Transverse colon (tissue), 4 donors: Measurements from ENCODE around the gene DHTKD1. TPM values are rescaled to one million over a fixed set of nuclear protein-coding genes. Genes with fewer than 3 reads are reported as not detected.
"Not testable (repeated sequence)": the region's sequence is repeated elsewhere in the genome, so short reads cannot be mapped to it uniquely, and the experiment has no call there.

Source experiments
- DNase-seq: peaks from one replicate; pipeline ENCODE4 v3.0.0-alpha.2; 2019
- H3K27ac ChIP-seq, 4 donors: fragments of 200-600 bp; sonication (generic); 2 replicates each; pipeline ENCODE4 v1.5.1; 2016 to 2018; ENCODE audit warnings: inconsistent platforms in 4 of 4
- H3K27me3 ChIP-seq: fragments of 200-600 bp; sonication (generic); 2 replicates; pipeline ENCODE4 v1.5.1; 2017; ENCODE audit warnings: inconsistent platforms
- H3K36me3 ChIP-seq, 4 donors: fragments of 200-600 bp; sonication (generic); 2 replicates each; pipeline ENCODE4 v1.5.1; 2017 to 2019; ENCODE audit warnings: inconsistent platforms in 4 of 4
- H3K4me1 ChIP-seq, 4 donors: fragments of 200-600 bp; sonication (generic); 2 replicates each; pipeline ENCODE4 v1.5.1; 2017 to 2020; ENCODE audit warnings: inconsistent platforms in 4 of 4
- H3K4me3 ChIP-seq, 4 donors: fragments of 200-600 bp; sonication (generic); 1 replicate in 1 of 4; 2 replicates in 3 of 4; pipeline versions ENCODE4 v1.5.1 to v1.6.1; 2017 to 2019; ENCODE audit warnings: inconsistent platforms in 4 of 4
- H3K9me3 ChIP-seq, 2 donors: fragments of 200-600 bp; sonication (generic); 2 replicates each; pipeline ENCODE4 v1.5.1; 2017 to 2019; ENCODE audit warnings: inconsistent platforms in 2 of 2
- CTCF ChIP-seq, 5 experiments: fragments of 200-600 bp in 3 of 5; fragments of 450-650 bp in 2 of 5; sonication (generic) in 3 of 5; IDR thresholded peaks; 1 replicate in 2 of 5; 2 replicates in 3 of 5; pipeline ENCODE4 v1.5.1; 2016 to 2017; ENCODE audit warnings: antibody characterized with exemption in 5 of 5, inconsistent platforms in 3 of 5, mild to moderate bottlenecking in 2 of 5, moderate library complexity in 1 of 5
- EP300 ChIP-seq: sonication (generic); formaldehyde crosslinking; IDR thresholded peaks from one replicate; pipeline ENCODE4 v1.6.1; 2017; ENCODE audit warnings: antibody characterized with exemption, low read depth
- POLR2A ChIP-seq: fragments of 450-650 bp; IDR thresholded peaks from one replicate; pipeline ENCODE4 v1.6.1; 2016; ENCODE audit warnings: antibody characterized with exemption, mild to moderate bottlenecking, moderate library complexity
- POLR2AphosphoS5 ChIP-seq, 3 donors: sonication (generic); formaldehyde crosslinking; IDR thresholded peaks; one replicate each; pipeline ENCODE4 v1.6.1; 2016; ENCODE audit warnings: antibody characterized with exemption in 3 of 3
- WGBS, 2 donors: methylation state at CpG; one replicate each; pipeline ENCODE4 v1.1.5; 2018; ENCODE audit warnings: low coverage in 1 of 2; 5-methylcytosine and 5-hydroxymethylcytosine counted together
- in situ Hi-C, 4 donors: fragments of 200-750 bp; cut with MboI; loops; one replicate each; pipeline versions ENCODE4 v1.15.0 to v1.15.1; 2017; ENCODE audit warnings: low sequenced_read_pairs in 3 of 4, low pct_ligation_motif_present in 1 of 4, low pct_unique_long_range_greater_than_20kb in 1 of 4
- intact Hi-C: fragments of 100-400 bp; cut with DNase I; formaldehyde crosslinking; loops from one replicate; pipeline ENCODE4 v1.15.1; 2023; ENCODE audit warnings: low total_unique reads
- small RNA-seq, 4 donors: library from RNA; depleted of rRNA; stranded (forward); fragments of <200 nt; gene quantifications; one replicate each; pipeline ENCODE3, GENCODE V24; 2016
- total RNA-seq, 4 donors: library from RNA; depleted of rRNA; stranded (reverse); fragments of >200 nt; gene quantifications; one replicate each; pipeline ENCODE4 v1.1.0, GENCODE V29; 2016

The DHTKD1 gene
- total RNA-seq, 4 donors from 2014 or later = 7.0 to 29.5 (median 13.0) TPM

GRCh38 chr10:12162927-12163326, 94.2 kb downstream of the DHTKD1 start:
- WGBS, 2 donors = 98% methylated on average over 6 of the region's 6 CpGs; no CpG with 5 or more reads in 1 of the 2 donors
- H3K4me1 ChIP-seq = no peaks in the 10 kb centered on the region
- H3K36me3 ChIP-seq = peaks cover 0 to 31% (median 14%) of the 10 kb centered on the region in 4 donors

GRCh38 chr10:12164085-12164484, 95.3 kb downstream of the DHTKD1 start:
- Histone ChIP-seq H3K4me3 (no peak overlapping the region), H3K36me3 (peaks cover 0 to 31% (median 14%) of the 10 kb centered on the region in 4 donors), H3K4me1 (no peaks in the 10 kb centered on the region), H3K9me3 (no peaks in the 10 kb centered on the region), H3K27me3 (no peaks in the 10 kb centered on the region), H3K27ac (no peak overlapping the region)
- in situ Hi-C loops = no loop called here
- intact Hi-C loops = no loop called here
- WGBS, 2 donors = 86 to 100% methylated on average over 2 to 11 of the region's 12 CpGs
- DNase-seq = no peak
- no peak for TF ChIP-seq CTCF (IDR thresholded peaks at IDR 0.05)
- TF ChIP-seq POLR2A = no peak
- TF ChIP-seq EP300 = no peak
- no peak for TF ChIP-seq POLR2AphosphoS5 (IDR thresholded peaks at IDR 0.05)

More at GRCh38 chr10:12162927-12163326, 94.2 kb downstream of the DHTKD1 start:
- TF ChIP-seq POLR2A (no peak), CTCF (IDR thresholded peaks at IDR 0.05) (no peak), EP300 (no peak), POLR2AphosphoS5 (IDR thresholded peaks at IDR 0.05) (no peak)
- intact Hi-C loops (no loop called here), in situ Hi-C loops (no loop called here)
- DNase-seq = no peak
- H3K27ac ChIP-seq = no peak overlapping the region
- H3K9me3 ChIP-seq = no peaks in the 10 kb centered on the region
- no peaks in the 10 kb centered on the region for H3K27me3 ChIP-seq
- H3K4me3 ChIP-seq = no peak overlapping the region

- Histone ChIP-seq H3K4me1 (no peaks in the 10 kb centered on the region), H3K4me3 (no peak overlapping the region), H3K27ac (no peak overlapping the region), H3K27me3 (no peaks in the 10 kb centered on the region), H3K36me3 (peaks cover 0 to 34% (median 16%) of the 10 kb centered on the region in 4 donors), H3K9me3 (no peaks in the 10 kb centered on the region)
- 81 to 86% methylated on average over 2 to 3 of the region's 3 CpGs for WGBS, 2 donors
- in situ Hi-C loops (no loop called here), intact Hi-C loops (no loop called here)
- TF ChIP-seq POLR2A = no peak
- TF ChIP-seq POLR2AphosphoS5 (IDR thresholded peaks at IDR 0.05) = no peak
- no peak for TF ChIP-seq EP300
- TF ChIP-seq CTCF (IDR thresholded peaks at IDR 0.05) = no peak
- DNase-seq = no peak
Observed at GRCh38 chr10:12165036-12165435, 96.3 kb downstream of the DHTKD1 start.

GRCh38 chr10:12165999-12166775, 97.4 kb downstream of the DHTKD1 start:
- in situ Hi-C loops = no loop called here
- DNase-seq = no peak
- peaks cover 0 to 33% (median 16%) of the 10 kb centered on the region in 4 donors for H3K36me3 ChIP-seq
- no peaks in the 10 kb centered on the region for H3K4me1 ChIP-seq
- no peaks in the 10 kb centered on the region for H3K27me3 ChIP-seq
- H3K27ac ChIP-seq = no peak overlapping the region
- no peaks in the 10 kb centered on the region for H3K9me3 ChIP-seq
- 86 to 90% methylated on average over 3 to 6 of the region's 6 CpGs for WGBS, 2 donors
- intact Hi-C loops = no loop called here
- no peak overlapping the region for H3K4me3 ChIP-seq
- no peak for TF ChIP-seq EP300
- no peak for TF ChIP-seq POLR2AphosphoS5 (IDR thresholded peaks at IDR 0.05)

- H3K27me3 ChIP-seq, intact Hi-C loops, H3K4me3 ChIP-seq, DNase-seq, H3K4me1 ChIP-seq, H3K27ac ChIP-seq, in situ Hi-C loops, H3K9me3 ChIP-seq: not testable (repeated sequence)
- peaks cover 0 to 50% (median 24%) of the 10 kb centered on the region in 4 donors for H3K36me3 ChIP-seq
- WGBS, 2 donors = 94 to 98% methylated on average over 3 to 6 of the region's 6 CpGs
Observed at GRCh38 chr10:12171512-12171911, 102.8 kb downstream of the DHTKD1 start.

Small RNA genes within 50 kb of the gene (small RNA-seq; reads per million reads assigned to genes)
- 0 reads per million in 4 donors for gene MIR548AK
- 0 reads per million in 4 donors for gene RNU6-88P

Other genes starting within 250 kb of the DHTKD1 start
- gene PROSER2, start 245.6 kb upstream of the DHTKD1 start, total RNA-seq = 10 to 100 TPM in 1 of 4 donors, 1 to 10 TPM in 3; 4.2 to 29.2 (median 6.9) TPM
- gene UPF2, start 26.1 kb upstream of the DHTKD1 start, total RNA-seq = 10 to 100 TPM; 16.5 to 28.6 (median 23.1) TPM
- 10 to 100 TPM in 1 of 4 donors, 1 to 10 TPM in 3; 1.5 to 15.1 (median 7.6) TPM for gene SEC61A2, start 60.7 kb downstream of the DHTKD1 start, total RNA-seq
- 10 to 100 TPM; 12.5 to 38.9 (median 17.8) TPM for gene NUDT5, start 126.9 kb downstream of the DHTKD1 start, total RNA-seq
- 10 to 100 TPM; 47.8 to 80.8 (median 53.6) TPM for gene CDC123, start 127.2 kb downstream of the DHTKD1 start, total RNA-seq